Adrenal gland (tissue), 5 donors: Measurements from ENCODE around the gene OPCML.

Experiments
- CTCF ChIP-seq, 6 experiments: fragments of 450-650 bp in 4 of 6; fragments of 200-600 bp in 2 of 6; sonication (generic) in 1 of 6; IDR thresholded peaks; 1 replicate in 5 of 6; 2 replicates in 1 of 6; pipeline versions ENCODE4 v1.5.1 to v1.8.0; 2016 to 2021; ENCODE audit warnings: antibody characterized with exemption in 6 of 6, mild to moderate bottlenecking in 2 of 6, moderate library complexity in 1 of 6
- POLR2A ChIP-seq, 2 donors: fragments of 450-650 bp; IDR thresholded peaks; one replicate each; pipeline ENCODE4 v1.6.1; 2017; ENCODE audit warnings: antibody characterized with exemption in 2 of 2, mild to moderate bottlenecking in 2 of 2, moderate library complexity in 1 of 2
- donor health status: DM: no; HTN: no; CAD: no.

GRCh38 chr11:133160754-133161153 is 371.5 kb downstream of the OPCML start:
- no peak for TF ChIP-seq CTCF (IDR thresholded peaks at IDR 0.05)
- no peak for TF ChIP-seq POLR2A (IDR thresholded peaks at IDR 0.05)
